HG02938 (cell line): ENCODE measurements around the gene SSX2B.
"Not testable (repeated sequence)": the region's sequence is repeated elsewhere in the genome, so short reads cannot be mapped to it uniquely, and the experiment has no call there.

Experiments
- ATAC-seq: cut with Tn5 transposase; IDR thresholded peaks from one replicate; pipeline ENCODE4 v1.9.1; 2021; ENCODE audit warnings: mild to moderate bottlenecking, moderate library complexity; ENCODE audit not compliant: unreplicated experiment

Gene SSX2B, protein sequence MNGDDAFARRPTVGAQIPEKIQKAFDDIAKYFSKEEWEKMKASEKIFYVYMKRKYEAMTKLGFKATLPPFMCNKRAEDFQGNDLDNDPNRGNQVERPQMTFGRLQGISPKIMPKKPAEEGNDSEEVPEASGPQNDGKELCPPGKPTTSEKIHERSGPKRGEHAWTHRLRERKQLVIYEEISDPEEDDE

GRCh38 chrX:52750952-52751351 is at the start of gene SSX2B:
TSS of gene SSX2B (plus strand) at chrX:52751252. CDS start at chrX:52752681, 1,429 bp downstream.
- not testable (repeated sequence) for ATAC-seq

DNA sequence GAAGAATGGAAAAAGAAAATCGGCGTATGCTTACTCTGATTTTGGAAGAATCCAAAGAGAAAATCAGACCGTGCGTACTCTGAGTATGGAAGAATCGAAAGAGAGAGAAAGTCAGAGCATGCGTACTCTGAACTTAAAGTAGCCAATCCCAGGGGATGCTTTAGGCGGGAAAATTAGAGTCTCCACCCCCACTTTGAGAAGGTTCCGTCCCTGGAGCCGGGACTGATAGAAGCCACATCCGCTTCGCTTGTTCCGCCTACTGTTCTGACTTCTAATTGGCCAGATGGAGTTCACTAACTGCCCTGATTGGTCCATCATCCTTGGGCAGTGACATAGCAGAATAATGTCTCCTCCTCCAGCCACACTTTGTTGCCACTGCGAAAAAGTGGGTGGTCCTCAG is 44.0 kb upstream of the SSX2B start, which contains the start of gene SSX2:
TSS of gene SSX2 (minus strand) at position 101 of the 400 bp plus-strand sequence. CDS start 1,429 bp downstream, outside the sequence.
- not testable (repeated sequence) for ATAC-seq

GRCh38 chrX:52765983-52766382 is 14.9 kb downstream of the SSX2B start:
- not testable (repeated sequence) for ATAC-seq

- ATAC-seq: not testable (repeated sequence)
Measured at GRCh38 chrX:52773504-52773903, 22.5 kb downstream of the SSX2B start.

DNA sequence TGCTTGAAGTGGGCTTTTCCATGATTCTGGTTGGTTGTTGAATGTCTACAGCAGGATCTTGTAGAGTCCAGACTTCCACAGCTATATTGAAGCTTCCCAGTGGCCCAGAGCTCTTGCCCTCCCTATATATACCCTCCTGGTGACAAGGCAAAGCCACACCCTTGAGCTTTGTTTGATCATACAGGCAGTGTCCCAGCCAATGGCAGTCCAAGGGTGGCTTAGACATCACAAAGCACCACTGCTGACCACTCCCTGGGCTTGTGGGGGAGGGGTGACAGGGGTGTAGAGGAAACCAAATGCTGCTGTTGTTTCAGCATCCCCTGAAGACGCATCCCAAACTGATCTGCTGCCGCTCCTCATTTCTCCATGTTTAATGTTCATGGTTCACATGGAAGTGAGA is 46.3 kb downstream of the SSX2B start, which contains the start of gene SPANXN5:
TSS of gene SPANXN5 (minus strand) at position 101 of the 400 bp plus-strand sequence. CDS start at position 22, 79 bp downstream.
- ATAC-seq: not testable (repeated sequence)

DNA sequence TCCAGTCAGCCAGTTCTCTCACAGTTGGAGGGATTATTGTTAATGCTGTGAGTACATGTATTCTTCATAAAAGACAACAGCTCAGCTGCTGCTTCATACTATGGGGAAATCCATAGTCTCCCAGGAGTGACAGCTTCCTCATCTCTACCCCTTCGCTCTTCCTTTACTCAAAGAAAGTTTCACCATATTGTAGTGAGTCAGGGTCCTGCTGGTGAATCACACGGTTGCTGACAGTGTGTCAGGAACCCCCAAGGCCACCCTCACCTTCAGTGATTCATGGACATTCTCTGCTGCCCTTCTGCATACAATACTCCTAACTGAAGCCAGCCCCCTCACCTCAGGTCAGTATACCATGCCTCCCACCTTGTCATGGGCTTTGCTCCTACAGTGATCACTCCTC is 53.8 kb downstream of the SSX2B start:
- not testable (repeated sequence) for ATAC-seq
